Lung (tissue), 12 donors: ENCODE data around the gene FLNC. TPM values are rescaled to one million over a fixed set of nuclear protein-coding genes. Genes with fewer than 3 reads are reported as not detected.

Experiments used
- ATAC-seq: fragments of 200-7000 bp; cut with Tn5 transposase; one replicate; pipeline ENCODE4 v1.9.1; 2020; ENCODE audit warnings: moderate number of reproducible peaks; ENCODE audit not compliant: insufficient read depth, low FRiP score
- DNase-seq, 3 donors: peaks; one replicate each; pipeline ENCODE4 v3.0.0-alpha.2; 2013 to 2017
- H3K27ac ChIP-seq, 2 donors: one replicate each; pipeline ENCODE4 v1.5.1; 2013; ENCODE audit warnings: mild to moderate bottlenecking in 2 of 2, moderate library complexity in 2 of 2, control low read depth in 1 of 2, inconsistent platforms in 1 of 2, low read depth in 1 of 2, low read length in 1 of 2
- H3K27me3 ChIP-seq, 3 donors: one replicate each; pipeline ENCODE4 v1.5.1; 2013; ENCODE audit warnings: low read length in 2 of 3; ENCODE audit not compliant: control insufficient read depth in 3 of 3, insufficient read depth in 3 of 3
- H3K36me3 ChIP-seq, 4 donors: one replicate each; pipeline ENCODE4 v1.5.1; 2013; ENCODE audit warnings: low read length in 4 of 4, mild to moderate bottlenecking in 1 of 4, moderate library complexity in 1 of 4; ENCODE audit not compliant: control insufficient read depth in 4 of 4, insufficient read depth in 4 of 4
- H3K4me1 ChIP-seq, 5 donors: one replicate each; pipeline ENCODE4 v1.5.1; 2013; ENCODE audit warnings: low read length in 5 of 5, mild to moderate bottlenecking in 2 of 5, moderate library complexity in 1 of 5; ENCODE audit not compliant: control insufficient read depth in 5 of 5, insufficient read depth in 5 of 5
- H3K4me3 ChIP-seq: one replicate; pipeline ENCODE4 v1.5.1; 2013; ENCODE audit warnings: mild to moderate bottlenecking, control low read depth, moderate library complexity
- H3K9ac ChIP-seq, 2 donors: one replicate each; pipeline ENCODE4 v1.5.1; 2013; ENCODE audit warnings: low read length in 2 of 2, control low read depth in 1 of 2; ENCODE audit not compliant: insufficient read depth in 1 of 2
- H3K9me3 ChIP-seq, 4 donors: one replicate each; pipeline ENCODE4 v1.5.1; 2013; ENCODE audit warnings: low read length in 3 of 4, mild to moderate bottlenecking in 1 of 4, moderate library complexity in 1 of 4; ENCODE audit not compliant: control insufficient read depth in 4 of 4, insufficient read depth in 3 of 4
- WGBS, 2 donors: extraction: QIAGEN DNeasy Blood & Tissue Kit; methylation state at CpG; one replicate each; pipeline ENCODE4 v1.1.7; 2013; 5-methylcytosine and 5-hydroxymethylcytosine counted together
- polyA plus RNA-seq, 2 donors: library from polyadenylated mRNA; stranded (reverse); fragments of 200-250 nt; gene quantifications; one replicate each; pipeline ENCODE4 v1.2.1, GENCODE V29; 2013
- total RNA-seq, 2 donors: library from RNA; depleted of rRNA in 1 of 2; stranded (reverse); fragments of >200 nt in 1 of 2; gene quantifications; one replicate each; pipeline ENCODE4 v1.2.1, GENCODE V29; 2014 to 2021
- TF ChIP-seq, protein P1 (sequence below): IDR thresholded peaks from 2 replicates; pipeline ENCODE4 v1.5.1; 2012; ENCODE audit warnings: mild to moderate bottlenecking; ENCODE audit errors: control extremely low read depth, extremely low read depth
- donor health status: control.
- donor health status: control.
- donor health status: Bipolar disorder and iron deficiency.
- donor health status: healthy.
- donor health status: DM: yes; HTN: yes; CAD: no.

The FLNC gene
- total and polyA plus RNA-seq, 4 donors = 2.0 to 24.2 (median 7.7) TPM

DNA sequence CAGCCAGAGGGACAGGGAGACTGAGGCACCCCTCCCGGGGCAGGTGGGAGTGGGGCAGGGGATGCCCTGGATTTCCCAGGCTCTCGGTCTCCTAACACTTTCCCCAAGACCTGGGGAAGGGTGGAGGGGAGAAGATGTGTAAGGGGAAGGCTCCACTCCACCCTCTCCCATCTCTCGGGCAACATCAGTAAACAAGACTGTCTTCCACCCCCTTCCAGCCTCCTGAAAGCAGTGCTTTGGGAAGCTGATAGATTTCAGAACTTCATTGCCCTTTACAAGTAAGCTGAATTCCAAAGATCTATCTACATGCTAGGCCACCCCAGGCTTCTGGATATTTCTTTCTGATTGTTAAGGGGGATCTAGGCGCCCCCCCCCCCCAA is 3.7 kb downstream of the FLNC start:
- 35 to 62% methylated on average over 4 of the region's 4 CpGs for WGBS, 2 donors
- ATAC-seq (no peak), DNase-seq (peak in 2 of 3 donors; percentile 80 to 85)
- TF ChIP-seq, protein P1, sequence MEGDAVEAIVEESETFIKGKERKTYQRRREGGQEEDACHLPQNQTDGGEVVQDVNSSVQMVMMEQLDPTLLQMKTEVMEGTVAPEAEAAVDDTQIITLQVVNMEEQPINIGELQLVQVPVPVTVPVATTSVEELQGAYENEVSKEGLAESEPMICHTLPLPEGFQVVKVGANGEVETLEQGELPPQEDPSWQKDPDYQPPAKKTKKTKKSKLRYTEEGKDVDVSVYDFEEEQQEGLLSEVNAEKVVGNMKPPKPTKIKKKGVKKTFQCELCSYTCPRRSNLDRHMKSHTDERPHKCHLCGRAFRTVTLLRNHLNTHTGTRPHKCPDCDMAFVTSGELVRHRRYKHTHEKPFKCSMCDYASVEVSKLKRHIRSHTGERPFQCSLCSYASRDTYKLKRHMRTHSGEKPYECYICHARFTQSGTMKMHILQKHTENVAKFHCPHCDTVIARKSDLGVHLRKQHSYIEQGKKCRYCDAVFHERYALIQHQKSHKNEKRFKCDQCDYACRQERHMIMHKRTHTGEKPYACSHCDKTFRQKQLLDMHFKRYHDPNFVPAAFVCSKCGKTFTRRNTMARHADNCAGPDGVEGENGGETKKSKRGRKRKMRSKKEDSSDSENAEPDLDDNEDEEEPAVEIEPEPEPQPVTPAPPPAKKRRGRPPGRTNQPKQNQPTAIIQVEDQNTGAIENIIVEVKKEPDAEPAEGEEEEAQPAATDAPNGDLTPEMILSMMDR = no peak
- no peaks in the 10 kb centered on the region for H3K9me3 ChIP-seq
- H3K4me1 ChIP-seq = peaks cover 0 to 40% (median 14%) of the 10 kb centered on the region in 5 donors
- H3K9ac ChIP-seq = peak overlapping the region in 1 of 2 donors; percentile 19
- H3K27me3 ChIP-seq = peaks cover 0 to 5% (median 0%) of the 10 kb centered on the region in 3 donors
- peak overlapping the region in 1 of 2 donors; percentile 71 for H3K27ac ChIP-seq
- H3K36me3 ChIP-seq = peaks cover 0 to 9% (median 3%) of the 10 kb centered on the region in 4 donors
- no peak overlapping the region for H3K4me3 ChIP-seq

DNA sequence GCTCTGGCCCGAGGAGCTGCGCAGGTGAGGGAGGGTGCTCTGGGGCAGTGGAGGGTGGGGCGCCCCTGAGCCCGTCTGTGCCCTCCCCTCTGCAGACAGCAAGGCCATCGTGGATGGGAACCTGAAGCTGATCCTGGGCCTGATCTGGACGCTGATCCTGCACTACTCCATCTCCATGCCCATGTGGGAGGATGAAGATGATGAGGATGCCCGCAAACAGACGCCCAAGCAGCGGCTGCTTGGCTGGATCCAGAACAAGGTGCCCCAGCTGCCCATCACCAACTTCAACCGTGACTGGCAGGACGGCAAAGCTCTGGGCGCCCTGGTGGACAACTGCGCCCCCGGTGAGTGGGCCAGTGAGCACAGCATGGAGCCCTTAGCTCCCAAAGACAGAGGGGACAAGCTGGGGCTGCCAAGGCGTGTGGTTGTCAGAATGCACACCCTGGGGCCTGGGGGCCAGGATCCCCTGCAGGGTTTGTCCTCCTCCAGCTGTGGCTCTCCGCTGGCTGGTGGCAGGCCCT is 5.1 kb downstream of the FLNC start:
- peaks cover 0 to 3% (median 0%) of the 10 kb centered on the region in 3 donors for H3K27me3 ChIP-seq
- H3K36me3 ChIP-seq = peaks cover 0 to 15% (median 8%) of the 10 kb centered on the region in 4 donors
- DNase-seq (no peak), ATAC-seq (no peak)
- H3K9ac ChIP-seq = no peak overlapping the region
- WGBS, 2 donors = 92 to 95% methylated on average over 16 of the region's 16 CpGs
- TF ChIP-seq, protein P1 = no peak
- peak overlapping the region in 1 of 2 donors; percentile 71 for H3K27ac ChIP-seq
- H3K9me3 ChIP-seq = no peaks in the 10 kb centered on the region
- peaks cover 0 to 37% (median 13%) of the 10 kb centered on the region in 5 donors for H3K4me1 ChIP-seq
- no peak overlapping the region for H3K4me3 ChIP-seq

DNA sequence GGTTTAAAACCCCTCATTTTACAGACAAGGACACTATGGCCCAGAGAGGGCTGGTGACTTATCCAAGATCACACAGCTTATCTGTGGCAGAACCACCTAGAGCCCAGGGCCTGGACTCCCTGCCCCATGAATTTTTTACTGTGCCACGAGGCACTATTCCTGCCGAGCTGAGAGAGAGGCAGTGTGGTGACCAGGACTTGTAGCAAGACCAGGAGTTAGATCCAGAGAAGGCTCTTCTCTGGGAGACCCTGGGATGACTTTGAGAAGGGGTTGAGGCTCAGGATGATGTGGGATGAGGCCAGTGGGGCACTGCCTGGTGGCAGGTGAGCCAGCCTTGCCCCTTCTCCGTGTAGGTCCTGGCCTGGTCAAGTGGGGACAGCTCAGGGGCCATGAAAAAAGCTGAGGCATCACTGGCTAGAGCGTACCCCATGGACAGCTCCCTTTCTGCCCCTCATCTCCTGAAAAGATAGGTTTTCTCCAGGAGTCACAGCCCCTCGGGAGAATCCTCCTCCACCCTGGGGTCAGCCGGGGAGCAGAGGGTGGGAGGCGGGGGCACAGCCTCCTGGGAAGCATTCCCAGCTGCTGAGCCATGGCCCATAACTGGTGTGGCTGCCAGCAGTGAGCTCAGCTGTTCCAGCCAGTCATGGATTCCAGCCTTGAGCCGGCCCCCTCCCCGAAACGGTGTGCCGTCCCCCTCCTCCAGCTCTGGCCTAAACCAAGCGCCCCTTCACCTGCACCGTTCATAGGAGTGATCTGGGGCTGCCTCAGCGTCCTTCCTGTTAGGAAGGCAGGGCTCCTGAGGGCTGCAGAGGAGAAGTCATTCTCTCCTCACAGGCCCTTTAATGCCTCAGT is 5.8 kb downstream of the FLNC start:
- Histone ChIP-seq H3K9me3 (no peaks in the 10 kb centered on the region), H3K36me3 (peaks cover 0 to 17% (median 8%) of the 10 kb centered on the region in 4 donors), H3K4me1 (peaks cover 0 to 37% (median 10%) of the 10 kb centered on the region in 5 donors), H3K4me3 (no peak overlapping the region), H3K9ac (no peak overlapping the region), H3K27me3 (no peaks in the 10 kb centered on the region), H3K27ac (peak overlapping the region in 1 of 2 donors; percentile 71)
- WGBS, 2 donors = 82 to 93% methylated on average over 14 of the region's 14 CpGs
- DNase-seq (peak in 2 of 3 donors; percentile 18 to 25), ATAC-seq (no peak)
- TF ChIP-seq, protein P1 = no peak
